Measurements from ENCODE around the gene TNNI2.

DNA sequence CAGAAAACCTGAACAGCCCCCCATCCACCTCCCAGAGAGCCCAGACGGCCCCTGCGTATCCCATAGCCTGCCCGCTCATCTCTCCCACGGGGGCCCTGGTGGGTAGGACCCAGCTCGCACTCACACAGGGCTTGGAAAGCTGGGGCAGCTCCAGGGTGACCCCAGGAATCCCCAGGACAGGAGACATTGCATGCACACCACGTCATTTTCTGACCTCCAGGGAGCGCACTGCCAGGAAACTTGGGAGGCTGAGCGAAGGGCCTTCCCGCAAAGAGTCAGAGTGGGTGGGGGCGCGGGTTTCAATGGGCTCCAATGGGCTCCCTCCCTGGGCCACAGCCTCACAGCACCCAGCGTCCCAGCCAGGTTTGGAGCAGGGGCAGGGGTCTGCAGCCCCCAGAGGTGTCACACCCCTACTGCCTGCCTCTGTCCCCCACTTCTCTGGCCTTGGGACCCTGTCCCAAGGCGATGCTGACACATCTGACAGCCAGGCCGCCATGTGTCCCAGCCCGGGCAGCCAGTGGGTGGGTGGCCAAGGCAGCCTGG, 12.2 kb upstream of the TNNI2 start:
- TF ChIP-seq, protein P1, sequence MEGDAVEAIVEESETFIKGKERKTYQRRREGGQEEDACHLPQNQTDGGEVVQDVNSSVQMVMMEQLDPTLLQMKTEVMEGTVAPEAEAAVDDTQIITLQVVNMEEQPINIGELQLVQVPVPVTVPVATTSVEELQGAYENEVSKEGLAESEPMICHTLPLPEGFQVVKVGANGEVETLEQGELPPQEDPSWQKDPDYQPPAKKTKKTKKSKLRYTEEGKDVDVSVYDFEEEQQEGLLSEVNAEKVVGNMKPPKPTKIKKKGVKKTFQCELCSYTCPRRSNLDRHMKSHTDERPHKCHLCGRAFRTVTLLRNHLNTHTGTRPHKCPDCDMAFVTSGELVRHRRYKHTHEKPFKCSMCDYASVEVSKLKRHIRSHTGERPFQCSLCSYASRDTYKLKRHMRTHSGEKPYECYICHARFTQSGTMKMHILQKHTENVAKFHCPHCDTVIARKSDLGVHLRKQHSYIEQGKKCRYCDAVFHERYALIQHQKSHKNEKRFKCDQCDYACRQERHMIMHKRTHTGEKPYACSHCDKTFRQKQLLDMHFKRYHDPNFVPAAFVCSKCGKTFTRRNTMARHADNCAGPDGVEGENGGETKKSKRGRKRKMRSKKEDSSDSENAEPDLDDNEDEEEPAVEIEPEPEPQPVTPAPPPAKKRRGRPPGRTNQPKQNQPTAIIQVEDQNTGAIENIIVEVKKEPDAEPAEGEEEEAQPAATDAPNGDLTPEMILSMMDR (optimal IDR thresholded peaks at IDR 0.05 in 1 of 3, IDR thresholded peaks at IDR 0.05 in 1 of 3, conservative IDR thresholded peaks at IDR 0.05 in 1 of 3; ENCODE audit: extremely low read depth in 1 of 3, insufficient read depth in 2 of 3, low read length in 3 of 3): peak in 1 of 3 experiments; percentile 28
- no peak for TF ChIP-seq EZH2 (IDR thresholded peaks at IDR 0.05; ENCODE audit: low read length)
